HFFc6 (cell line): ENCODE data around the gene ATP6V1A. TPM values are rescaled to one million over a fixed set of nuclear protein-coding genes. Genes with fewer than 3 reads are reported as not detected.
"Not testable (repeated sequence)": the region's sequence is repeated elsewhere in the genome, so short reads cannot be mapped to it uniquely, and the experiment has no call there.

Source experiments
- DNase-seq: peaks from one replicate; pipeline ENCODE4 v3.0.0-alpha.2; 2018
- H3K27ac Mint-ChIP-seq: 2 replicates; pipeline ENCODE4 v1.8.0; 2020; ENCODE audit warnings: mild to moderate bottlenecking, mixed read lengths
- H3K27me3 Mint-ChIP-seq: 2 replicates; pipeline ENCODE4 v1.8.0; 2021; ENCODE audit warnings: mild to moderate bottlenecking, moderate library complexity, mixed read lengths; ENCODE audit not compliant: insufficient read depth
- H3K36me3 Mint-ChIP-seq: 2 replicates; pipeline ENCODE4 v1.8.0; 2021; ENCODE audit warnings: low read depth, mixed read lengths
- H3K4me1 Mint-ChIP-seq: 2 replicates; pipeline ENCODE4 v1.8.0; 2020; ENCODE audit warnings: low read depth, mixed read lengths
- H3K4me3 Mint-ChIP-seq: 2 replicates; pipeline ENCODE4 v1.8.0; 2020; ENCODE audit warnings: mild to moderate bottlenecking, moderate library complexity, mixed read lengths
- H3K9me3 Mint-ChIP-seq: 2 replicates; pipeline ENCODE4 v1.8.0; 2020; ENCODE audit warnings: mild to moderate bottlenecking, mixed read lengths
- total RNA-seq, 6 experiments: library from RNA; stranded (reverse); fragmentation: NEBNext Ultra II Directional; extraction: Animal tissue kit (Norgen Biotek cat#: 25700); gene quantifications; 2 replicates in 1 of 6; 3 replicates in 5 of 6; pipeline ENCODE4 v1.2.3, GENCODE V29; 2021
- TF ChIP-seq, protein P1 (sequence below): fragments of 200-600 bp; sonication (generic); IDR thresholded peaks from 2 replicates; pipeline ENCODE4 v1.5.0; 2021; ENCODE audit warnings: antibody characterized with exemption, mild to moderate bottlenecking

ATP6V1A gene
- total RNA-seq, 6 experiments from 2014 or later: 99.4 to 110 (median 101) TPM

DNA sequence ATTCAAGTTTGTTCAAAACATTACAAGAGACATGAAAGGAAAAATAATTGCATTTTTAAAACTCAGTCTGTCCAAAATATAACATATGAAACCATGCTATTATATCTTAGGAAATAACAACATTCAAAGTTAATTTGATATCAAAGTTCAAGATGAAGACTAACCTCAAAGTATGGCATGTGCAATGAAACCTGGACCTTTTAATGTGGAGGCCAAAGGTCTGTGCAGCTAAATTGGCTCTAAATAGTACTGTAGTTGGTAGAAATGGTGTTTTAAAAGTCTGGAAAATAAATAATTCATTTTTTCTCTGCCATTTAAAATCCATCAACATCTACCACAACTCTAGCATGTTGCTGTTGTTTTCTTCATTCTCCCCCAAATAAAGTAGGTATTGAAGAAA lies 100.4 kb downstream of the ATP6V1A start:
- TF ChIP-seq, protein P1, sequence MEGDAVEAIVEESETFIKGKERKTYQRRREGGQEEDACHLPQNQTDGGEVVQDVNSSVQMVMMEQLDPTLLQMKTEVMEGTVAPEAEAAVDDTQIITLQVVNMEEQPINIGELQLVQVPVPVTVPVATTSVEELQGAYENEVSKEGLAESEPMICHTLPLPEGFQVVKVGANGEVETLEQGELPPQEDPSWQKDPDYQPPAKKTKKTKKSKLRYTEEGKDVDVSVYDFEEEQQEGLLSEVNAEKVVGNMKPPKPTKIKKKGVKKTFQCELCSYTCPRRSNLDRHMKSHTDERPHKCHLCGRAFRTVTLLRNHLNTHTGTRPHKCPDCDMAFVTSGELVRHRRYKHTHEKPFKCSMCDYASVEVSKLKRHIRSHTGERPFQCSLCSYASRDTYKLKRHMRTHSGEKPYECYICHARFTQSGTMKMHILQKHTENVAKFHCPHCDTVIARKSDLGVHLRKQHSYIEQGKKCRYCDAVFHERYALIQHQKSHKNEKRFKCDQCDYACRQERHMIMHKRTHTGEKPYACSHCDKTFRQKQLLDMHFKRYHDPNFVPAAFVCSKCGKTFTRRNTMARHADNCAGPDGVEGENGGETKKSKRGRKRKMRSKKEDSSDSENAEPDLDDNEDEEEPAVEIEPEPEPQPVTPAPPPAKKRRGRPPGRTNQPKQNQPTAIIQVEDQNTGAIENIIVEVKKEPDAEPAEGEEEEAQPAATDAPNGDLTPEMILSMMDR: no peak
- no peaks in the 10 kb centered on the region for H3K36me3 Mint-ChIP-seq
- H3K27ac Mint-ChIP-seq: no peak overlapping the region
- H3K4me3 Mint-ChIP-seq: no peak overlapping the region
- no peaks in the 10 kb centered on the region for H3K9me3 Mint-ChIP-seq
- H3K27me3 Mint-ChIP-seq: no peaks in the 10 kb centered on the region; the same call in 1 of the 2 replicates
- peaks cover 15% of the 10 kb centered on the region for H3K4me1 Mint-ChIP-seq
- no peak for DNase-seq

DNA sequence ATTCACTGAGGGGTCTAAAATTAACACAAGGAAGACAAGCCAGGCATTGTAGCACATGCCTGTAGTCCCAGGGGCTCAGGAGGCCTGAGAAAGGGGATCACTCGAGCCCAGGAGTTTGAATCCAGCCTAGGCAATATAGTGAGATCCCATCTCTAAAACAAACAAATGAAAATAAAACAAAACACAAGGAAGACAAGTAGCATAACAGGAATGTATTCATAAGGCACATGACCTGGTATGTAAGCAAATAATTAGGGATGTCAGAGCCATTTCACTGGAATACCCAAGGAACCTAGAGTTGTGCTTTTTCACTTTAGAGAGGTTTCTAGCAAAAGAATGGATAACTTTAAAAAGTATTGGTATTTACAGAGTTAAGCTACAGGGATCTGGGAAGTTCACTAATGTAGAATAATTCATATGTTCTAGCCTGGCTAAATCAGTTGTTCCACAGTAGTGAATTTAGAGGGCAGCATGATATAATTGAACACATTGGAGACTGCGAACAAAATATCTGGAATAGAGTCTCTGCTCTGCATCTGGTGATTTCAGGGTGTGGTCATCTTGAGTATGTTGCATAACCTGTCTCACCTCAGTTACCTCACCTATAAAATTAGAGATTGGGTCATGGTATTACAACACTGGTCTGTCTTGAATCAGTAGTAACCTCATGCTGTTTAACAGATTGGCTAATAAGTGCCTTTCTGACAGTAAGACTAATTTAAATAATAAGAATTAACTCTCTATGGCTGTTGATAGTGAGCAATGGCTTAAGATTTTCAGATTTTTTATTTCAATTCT lies 101.0 kb downstream of the ATP6V1A start:
- H3K27me3 Mint-ChIP-seq: no peaks in the 10 kb centered on the region; the same call in 1 of the 2 replicates
- no peaks in the 10 kb centered on the region for H3K9me3 Mint-ChIP-seq
- H3K36me3 Mint-ChIP-seq: no peaks in the 10 kb centered on the region
- TF ChIP-seq, protein P1: no peak
- DNase-seq: no peak
- no peak overlapping the region for H3K27ac Mint-ChIP-seq
- peaks cover 15% of the 10 kb centered on the region for H3K4me1 Mint-ChIP-seq
- H3K4me3 Mint-ChIP-seq: no peak overlapping the region

DNA sequence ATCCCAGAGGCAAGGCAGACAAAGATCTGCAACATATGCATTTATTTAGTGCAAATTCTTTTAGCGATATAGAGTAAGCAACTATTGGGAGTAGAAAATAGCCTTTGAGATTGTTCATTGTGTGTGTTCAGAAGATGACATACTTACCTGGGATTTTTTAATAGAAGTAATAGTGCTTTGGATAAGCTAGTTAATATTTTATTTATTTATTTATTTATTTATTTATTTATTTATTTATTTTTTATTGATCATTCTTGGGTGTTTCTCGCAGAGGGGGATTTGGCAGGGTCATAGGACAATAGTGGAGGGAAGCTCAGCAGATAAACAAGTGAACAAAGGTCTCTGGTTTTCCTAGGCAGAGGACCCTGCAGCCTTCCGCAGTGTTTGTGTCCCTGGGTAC lies 102.2 kb downstream of the ATP6V1A start:
- not testable (repeated sequence) for DNase-seq, H3K27ac Mint-ChIP-seq, H3K4me3 Mint-ChIP-seq, H3K4me1 Mint-ChIP-seq, H3K9me3 Mint-ChIP-seq, H3K27me3 Mint-ChIP-seq, H3K36me3 Mint-ChIP-seq

DNA sequence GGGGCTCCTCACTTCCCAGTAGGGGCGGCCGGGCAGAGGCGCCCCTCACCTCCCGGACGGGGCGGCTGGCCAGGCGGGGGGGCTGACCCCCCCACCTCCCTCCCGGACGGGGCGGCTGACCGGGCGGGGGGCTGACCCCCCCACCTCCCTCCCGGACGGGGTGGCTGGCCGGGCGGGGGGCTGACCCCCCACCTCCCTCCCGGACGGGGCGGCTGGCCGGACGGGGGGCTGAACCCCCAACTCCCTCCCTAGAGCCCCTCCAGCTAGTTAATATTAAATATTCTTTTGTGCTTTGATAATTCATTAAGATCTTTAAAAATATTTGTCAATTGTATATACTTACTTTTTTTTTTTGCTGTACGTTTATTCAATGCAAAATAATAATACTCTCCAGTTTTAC lies 103.0 kb downstream of the ATP6V1A start:
- H3K9me3 Mint-ChIP-seq, H3K27ac Mint-ChIP-seq, DNase-seq, H3K4me3 Mint-ChIP-seq, H3K36me3 Mint-ChIP-seq, H3K4me1 Mint-ChIP-seq, H3K27me3 Mint-ChIP-seq: not testable (repeated sequence)

DNA sequence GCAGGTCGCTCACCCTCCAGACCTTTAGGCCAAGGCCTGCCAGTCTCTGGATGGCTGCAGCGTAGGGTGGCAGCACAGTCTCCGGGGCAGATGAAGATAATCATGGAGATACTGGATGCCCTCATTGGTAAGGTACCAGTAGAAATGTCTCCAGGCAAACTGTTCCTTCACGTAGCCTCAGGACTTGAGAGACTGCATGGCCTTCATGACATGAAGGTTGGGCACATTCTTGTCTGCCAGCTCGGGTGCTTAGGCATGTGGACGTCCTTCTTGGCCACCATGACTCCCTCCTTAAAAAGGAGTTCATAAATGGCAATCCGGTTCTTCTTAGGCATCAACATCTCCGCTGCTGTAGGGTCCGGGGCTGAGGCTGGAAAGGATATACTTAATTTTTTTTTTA lies 103.6 kb downstream of the ATP6V1A start:
- not testable (repeated sequence) for H3K4me3 Mint-ChIP-seq, H3K27me3 Mint-ChIP-seq, DNase-seq, H3K9me3 Mint-ChIP-seq, H3K36me3 Mint-ChIP-seq, H3K4me1 Mint-ChIP-seq, H3K27ac Mint-ChIP-seq

DNA sequence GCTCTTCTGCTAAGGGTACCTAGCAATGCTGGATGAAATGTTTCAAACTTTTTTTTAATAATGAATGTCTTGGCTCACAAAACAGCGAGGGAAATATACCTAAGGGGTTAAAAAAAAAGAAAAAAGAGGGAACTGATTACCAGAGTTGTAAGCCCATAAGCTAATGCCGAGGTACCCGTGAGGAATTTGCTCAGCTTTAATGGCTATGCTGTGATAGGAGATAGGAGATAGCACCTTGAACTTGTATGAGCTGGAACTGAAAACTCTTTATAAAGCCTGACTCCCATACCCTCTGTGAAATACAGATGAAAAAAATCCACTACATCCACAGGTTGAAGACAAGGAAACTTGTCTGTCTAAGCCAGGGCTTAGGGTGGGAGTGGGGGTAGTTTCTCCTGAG lies 105.7 kb downstream of the ATP6V1A start:
- Mint-ChIP-seq H3K27ac (no peak overlapping the region), H3K27me3 (no peaks in the 10 kb centered on the region; the same call in 1 of the 2 replicates), H3K4me1 (peaks cover 6% of the 10 kb centered on the region), H3K9me3 (no peaks in the 10 kb centered on the region), H3K36me3 (no peaks in the 10 kb centered on the region), H3K4me3 (no peak overlapping the region)
- TF ChIP-seq, protein P1: no peak
- no peak for DNase-seq

Other genes starting within 250 kb of the ATP6V1A start
- gene SPICE1, start 231.9 kb upstream of the ATP6V1A start, total RNA-seq: 1 to 10 TPM; 6.9 to 7.5 (median 7.1) TPM
- gene SIDT1, start 214.5 kb upstream of the ATP6V1A start, total RNA-seq: not detected
- 10 to 100 TPM in 4 of 6 experiments, 1 to 10 TPM in 2; 8.5 to 10.7 (median 10.5) TPM for gene USF3, start 50.4 kb upstream of the ATP6V1A start, total RNA-seq
- 100 to 1,000 TPM; 146 to 178 (median 171) TPM for gene NAA50, start 786 bp upstream of the ATP6V1A start, total RNA-seq
- gene GRAMD1C, start 91.8 kb downstream of the ATP6V1A start, total RNA-seq: 1 to 10 TPM; 5.6 to 7.0 (median 6.3) TPM
- 1 to 10 TPM; 4.6 to 7.5 (median 6.4) TPM for gene ZDHHC23, start 201.0 kb downstream of the ATP6V1A start, total RNA-seq